Myocyte (in vitro differentiated cells): ENCODE data around the gene ASAP3. TPM values are rescaled to one million over a fixed set of nuclear protein-coding genes. Genes with fewer than 3 reads are reported as not detected.
"Not testable (repeated sequence)": the region's sequence is repeated elsewhere in the genome, so short reads cannot be mapped to it uniquely, and the experiment has no call there.

Experiments used
- DNase-seq: peaks from one replicate; pipeline ENCODE4 v3.0.0-alpha.2; 2012; ENCODE audit warnings: low read depth
- total RNA-seq: library from RNA; depleted of rRNA; stranded (reverse); fragments of >200 nt; gene quantifications from 2 replicates; pipeline ENCODE4 v1.2.3, GENCODE V29; 2014

Gene ASAP3
- total RNA-seq, 1 donor from 2014 or later = 48.8 TPM

GRCh38 chr1:23399229-23399628 is 84.8 kb downstream of the ASAP3 start:
- DNase-seq = no peak

- DNase-seq = no peak
These were observed 86.1 kb downstream of the ASAP3 start for GRCh38 chr1:23397908-23398307.

- no peak for DNase-seq
These were observed 87.6 kb downstream of the ASAP3 start for GRCh38 chr1:23396380-23396779.

GRCh38 chr1:23395849-23396248 is 88.1 kb downstream of the ASAP3 start:
- no peak for DNase-seq

GRCh38 chr1:23395154-23395724 is 88.7 kb downstream of the ASAP3 start:
- no peak for DNase-seq

- DNase-seq = peak; percentile 57
These were observed 89.3 kb downstream of the ASAP3 start for GRCh38 chr1:23394684-23395083.

GRCh38 chr1:23394181-23394580 is 89.8 kb downstream of the ASAP3 start:
- no peak for DNase-seq

GRCh38 chr1:23393706-23394105 is 90.3 kb downstream of the ASAP3 start:
- DNase-seq = no peak

GRCh38 chr1:23392125-23392855 is 91.7 kb downstream of the ASAP3 start:
- DNase-seq = no peak

GRCh38 chr1:23389837-23390321 is 94.1 kb downstream of the ASAP3 start:
- no peak for DNase-seq

GRCh38 chr1:23387494-23387893 is 96.5 kb downstream of the ASAP3 start:
- DNase-seq = no peak

GRCh38 chr1:23385119-23385621 is 98.8 kb downstream of the ASAP3 start:
- DNase-seq = peak; percentile 32

- no peak for DNase-seq
These were observed 99.5 kb downstream of the ASAP3 start for GRCh38 chr1:23384312-23385058.

- DNase-seq = no peak
These were observed 100.2 kb downstream of the ASAP3 start for GRCh38 chr1:23383577-23384311.

GRCh38 chr1:23381233-23381885 is 102.6 kb downstream of the ASAP3 start:
- no peak for DNase-seq

- DNase-seq = no peak
These were observed 103.3 kb downstream of the ASAP3 start for GRCh38 chr1:23380719-23381118.

GRCh38 chr1:23380236-23380635 is 103.7 kb downstream of the ASAP3 start:
- DNase-seq = not testable (repeated sequence)
